Spleen (tissue), 11 donors: ENCODE measurements around the gene DNAAF5. TPM values are rescaled to one million over a fixed set of nuclear protein-coding genes. Genes with fewer than 3 reads are reported as not detected.

ENCODE experiments used
- DNase-seq: peaks from one replicate; pipeline ENCODE4 v3.0.0-alpha.2; 2020
- H3K27ac ChIP-seq, 8 donors: fragments of 200-600 bp; sonication (generic) in 7 of 8; 1 replicate in 4 of 8; 2 replicates in 4 of 8; pipeline versions ENCODE4 v1.5.0 to v1.8.0; 2016 to 2021; ENCODE audit warnings: inconsistent platforms in 4 of 8, mild to moderate bottlenecking in 4 of 8, moderate library complexity in 1 of 8
- H3K27me3 ChIP-seq, 7 donors: fragments of 200-600 bp; sonication (generic) in 6 of 7; replicated peaks in 1 of 7; 1 replicate in 4 of 7; 2 replicates in 3 of 7; pipeline versions ENCODE4 v1.5.0 to v1.8.0; 2016 to 2021; ENCODE audit warnings: inconsistent platforms in 3 of 7, mild to moderate bottlenecking in 1 of 7
- H3K36me3 ChIP-seq, 6 donors: fragments of 200-600 bp; sonication (generic) in 5 of 6; 1 replicate in 4 of 6; 2 replicates in 2 of 6; pipeline versions ENCODE4 v1.5.0 to v1.8.0; 2016 to 2021; ENCODE audit warnings: inconsistent platforms in 2 of 6
- H3K4me1 ChIP-seq, 6 donors: fragments of 200-600 bp; sonication (generic) in 5 of 6; 1 replicate in 3 of 6; 2 replicates in 3 of 6; pipeline versions ENCODE4 v1.5.0 to v1.8.0; 2016 to 2021; ENCODE audit warnings: inconsistent platforms in 3 of 6
- H3K4me3 ChIP-seq, 8 donors: fragments of 200-600 bp; sonication (generic) in 7 of 8; 1 replicate in 4 of 8; 2 replicates in 4 of 8; pipeline versions ENCODE4 v1.5.0 to v1.8.0; 2016 to 2021; ENCODE audit warnings: inconsistent platforms in 4 of 8, mild to moderate bottlenecking in 4 of 8, moderate library complexity in 2 of 8
- H3K9me3 ChIP-seq, 8 donors: fragments of 200-600 bp; sonication (generic) in 7 of 8; 1 replicate in 4 of 8; 2 replicates in 4 of 8; pipeline versions ENCODE4 v1.5.0 to v1.8.0; 2016 to 2021; ENCODE audit warnings: inconsistent platforms in 4 of 8
- CTCF ChIP-seq, 11 experiments: fragments of 200-600 bp in 7 of 11; fragments of 450-650 bp in 4 of 11; sonication (generic) in 4 of 11; IDR thresholded peaks in 8 of 11; conservative IDR thresholded peaks in 3 of 11; 1 replicate in 7 of 11; 2 replicates in 4 of 11; pipeline versions ENCODE4 v1.4.0 to v1.8.0; 2016 to 2021; ENCODE audit warnings: antibody characterized with exemption in 11 of 11, inconsistent platforms in 4 of 11, mild to moderate bottlenecking in 1 of 11
- POLR2A ChIP-seq, 3 donors: fragments of 450-650 bp; IDR thresholded peaks; one replicate each; pipeline ENCODE4 v1.5.1; 2017; ENCODE audit warnings: antibody characterized with exemption in 3 of 3, mild to moderate bottlenecking in 1 of 3
- POLR2AphosphoS5 ChIP-seq, 3 donors: sonication (generic); formaldehyde crosslinking; IDR thresholded peaks; one replicate each; pipeline ENCODE4 v1.5.1; 2017; ENCODE audit warnings: antibody characterized with exemption in 3 of 3
- WGBS, 5 donors: extraction: QIAGEN DNeasy Blood & Tissue Kit in 3 of 5; methylation state at CpG; one replicate each; pipeline versions ENCODE4 v1.1.5 to v1.1.7; 2013 to 2018; 5-methylcytosine and 5-hydroxymethylcytosine counted together
- intact Hi-C: fragments of 100-400 bp; cut with DNase I; formaldehyde crosslinking; loops from one replicate; pipeline ENCODE4 v1.15.0; 2023; ENCODE audit warnings: low total_unique reads
- polyA plus RNA-seq, 3 donors: library from polyadenylated mRNA; stranded (reverse); fragments of 200-250 nt; gene quantifications; one replicate each; pipeline ENCODE4 v1.2.1, GENCODE V29; 2013
- total RNA-seq, 7 donors: library from RNA; depleted of rRNA in 3 of 7; stranded (reverse); fragments of >200 nt in 3 of 7; fragmentation: NEBNext Ultra II Directional in 4 of 7; extraction: Animal tissue kit (Norgen Biotek cat#: 25700) in 4 of 7; gene quantifications; one replicate each; pipeline versions ENCODE4 v1.1.0 to v1.2.1, GENCODE V29; 2016 to 2021
- donor health status: healthy with polysubstance abuse.
- donor health status: DM: no; HTN: no; CAD: no; lungs with moderate emphysema.
- donor health status: DM: no; HTN: no; CAD: no.
- donor health status: Bipolar disorder and iron deficiency.
- donor health status: healthy.
- donor health status: DM: no; HTN: no; CAD: no.
- donor health status: DM: yes; HTN: yes; CAD: no.

DNAAF5 gene
- total and polyA plus RNA-seq, 10 donors, result 7.5 to 22.4 (median 18.1) TPM

DNA sequence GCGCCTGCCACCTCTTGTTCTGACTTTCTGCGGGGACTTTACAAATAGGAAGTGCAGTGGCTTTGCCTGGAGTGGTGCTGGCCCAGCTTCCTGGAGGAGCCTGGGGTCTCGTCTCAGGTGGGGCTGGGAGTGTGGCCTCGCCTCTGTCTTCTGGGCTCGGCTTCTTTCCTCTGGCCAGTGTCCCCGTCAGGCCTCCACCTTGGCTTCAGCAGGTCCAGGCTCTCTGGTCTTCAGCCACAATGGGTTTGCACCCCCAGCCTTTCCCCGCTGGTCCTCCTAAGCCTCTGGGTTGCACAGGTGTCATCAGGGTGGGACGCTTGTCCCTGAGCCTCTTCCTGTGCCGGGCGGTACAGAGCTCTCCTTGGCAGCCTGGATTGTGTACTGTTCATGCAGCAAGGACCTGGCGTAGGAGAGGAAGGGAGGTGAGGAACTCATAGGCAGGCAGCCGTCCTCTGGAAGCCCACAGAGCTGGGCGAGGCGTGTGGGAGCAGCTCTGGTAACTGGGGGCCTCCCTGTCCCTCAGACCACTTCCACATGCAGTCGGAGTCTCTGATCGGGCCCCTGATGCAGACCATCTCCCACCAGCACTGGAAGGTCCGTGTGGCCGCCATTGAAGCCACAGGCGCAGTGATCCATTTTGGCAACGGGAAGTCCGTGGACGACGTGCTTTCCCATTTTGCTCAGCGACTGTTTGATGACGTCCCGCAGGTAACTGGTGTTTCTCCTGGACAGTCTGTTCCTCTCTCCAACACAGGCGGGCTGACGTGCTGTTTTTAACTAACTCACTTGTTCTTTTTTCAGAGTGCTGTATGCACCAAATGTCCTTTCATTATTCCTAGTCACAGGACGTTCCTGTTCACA, 2.9 kb downstream of the DNAAF5 start:
- Histone ChIP-seq H3K27ac (no peak overlapping the region), H3K27me3 (no peaks in the 10 kb centered on the region), H3K36me3 (peaks cover 0 to 53% (median 18%) of the 10 kb centered on the region in 6 donors), H3K4me3 (no peak overlapping the region), H3K4me1 (peaks cover 6 to 44% (median 28%) of the 10 kb centered on the region in 6 donors), H3K9me3 (peaks cover 2 to 12% (median 10%) of the 10 kb centered on the region in 8 donors)
- DNase-seq, result peak; percentile 71
- intact Hi-C loops, result no loop called here
- WGBS, 5 donors, result 85 to 93% (median 91%) methylated on average over 24 to 29 of the region's 29 CpGs
- TF ChIP-seq CTCF (IDR thresholded peaks at IDR 0.05 in 8 of 11, conservative IDR thresholded peaks at IDR 0.05 in 3 of 11), result no peak
- TF ChIP-seq POLR2A (IDR thresholded peaks at IDR 0.05), result no peak
- no peak for TF ChIP-seq POLR2AphosphoS5 (IDR thresholded peaks at IDR 0.05)

- Histone ChIP-seq H3K9me3 (peaks cover 5 to 24% (median 18%) of the 10 kb centered on the region in 8 donors), H3K27ac (no peak overlapping the region), H3K4me3 (no peak overlapping the region), H3K27me3 (no peaks in the 10 kb centered on the region), H3K4me1 (peaks cover 6 to 37% (median 25%) of the 10 kb centered on the region in 6 donors), H3K36me3 (peaks cover 0 to 63% (median 18%) of the 10 kb centered on the region in 6 donors)
- WGBS, 5 donors, result 84 to 93% (median 90%) methylated on average over 15 to 23 of the region's 23 CpGs
- DNase-seq, result peak; percentile 65
- TF ChIP-seq POLR2AphosphoS5 (IDR thresholded peaks at IDR 0.05), result peak in 1 of 3 donors; percentile 16
- TF ChIP-seq CTCF (IDR thresholded peaks at IDR 0.05 in 8 of 11, conservative IDR thresholded peaks at IDR 0.05 in 3 of 11), result no peak
- intact Hi-C loops, result no loop called here
Observed at GRCh38 chr7:730501-731439, 4.3 kb downstream of the DNAAF5 start.

DNA sequence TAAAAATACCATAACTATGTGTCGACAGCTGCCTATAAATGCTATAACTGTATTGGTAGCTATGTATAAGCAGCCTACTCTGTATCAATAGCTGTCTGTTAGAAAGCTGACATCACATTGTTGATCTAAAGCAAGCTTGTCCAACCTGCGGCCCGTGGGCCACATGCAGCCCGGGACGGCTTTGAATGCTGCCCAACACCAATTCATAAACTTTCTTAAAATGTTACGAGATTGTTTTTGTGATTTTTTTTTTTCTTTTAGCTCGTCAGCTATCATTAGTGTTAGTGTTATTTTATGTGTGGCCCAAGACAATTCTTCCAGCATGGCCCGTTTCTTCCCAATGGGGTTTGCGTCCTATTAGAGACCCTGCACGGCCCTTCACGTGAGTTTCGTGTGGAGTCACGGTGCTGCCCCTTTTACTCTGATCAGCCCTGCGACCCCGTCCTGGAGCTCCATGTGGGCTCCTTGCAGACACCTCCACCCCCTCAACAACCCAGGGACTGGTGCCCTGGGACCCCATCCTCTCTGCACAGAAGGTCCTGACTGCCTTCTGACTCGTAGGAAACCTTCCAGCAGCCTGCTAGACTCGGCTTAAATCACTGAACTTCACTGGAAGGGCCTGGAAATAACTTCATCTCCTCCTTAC, 5.1 kb downstream of the DNAAF5 start:
- peak; percentile 54 for DNase-seq
- no peak overlapping the region for H3K4me3 ChIP-seq
- peaks cover 0 to 63% (median 18%) of the 10 kb centered on the region in 6 donors for H3K36me3 ChIP-seq
- no peaks in the 10 kb centered on the region for H3K27me3 ChIP-seq
- H3K4me1 ChIP-seq, result peaks cover 0 to 30% (median 19%) of the 10 kb centered on the region in 6 donors
- H3K9me3 ChIP-seq, result peaks cover 5 to 24% (median 18%) of the 10 kb centered on the region in 8 donors
- no peak for TF ChIP-seq POLR2AphosphoS5 (IDR thresholded peaks at IDR 0.05)
- TF ChIP-seq CTCF (IDR thresholded peaks at IDR 0.05 in 8 of 11, conservative IDR thresholded peaks at IDR 0.05 in 3 of 11), result no peak
- no peak for TF ChIP-seq POLR2A (IDR thresholded peaks at IDR 0.05)
- 91 to 95% (median 93%) methylated on average over 17 of the region's 17 CpGs for WGBS, 5 donors
- H3K27ac ChIP-seq, result no peak overlapping the region
- intact Hi-C loops, result no loop called here
